Middle frontal gyrus (tissue), 1 donor: ENCODE results near the gene KCNMA1.

Experiments used
- DNase-seq: peaks from one replicate; pipeline ENCODE4 v3.0.0-alpha.2; 2015; ENCODE audit warnings: low spot score; ENCODE audit errors: extremely low spot score

KCNMA1 gene

DNA sequence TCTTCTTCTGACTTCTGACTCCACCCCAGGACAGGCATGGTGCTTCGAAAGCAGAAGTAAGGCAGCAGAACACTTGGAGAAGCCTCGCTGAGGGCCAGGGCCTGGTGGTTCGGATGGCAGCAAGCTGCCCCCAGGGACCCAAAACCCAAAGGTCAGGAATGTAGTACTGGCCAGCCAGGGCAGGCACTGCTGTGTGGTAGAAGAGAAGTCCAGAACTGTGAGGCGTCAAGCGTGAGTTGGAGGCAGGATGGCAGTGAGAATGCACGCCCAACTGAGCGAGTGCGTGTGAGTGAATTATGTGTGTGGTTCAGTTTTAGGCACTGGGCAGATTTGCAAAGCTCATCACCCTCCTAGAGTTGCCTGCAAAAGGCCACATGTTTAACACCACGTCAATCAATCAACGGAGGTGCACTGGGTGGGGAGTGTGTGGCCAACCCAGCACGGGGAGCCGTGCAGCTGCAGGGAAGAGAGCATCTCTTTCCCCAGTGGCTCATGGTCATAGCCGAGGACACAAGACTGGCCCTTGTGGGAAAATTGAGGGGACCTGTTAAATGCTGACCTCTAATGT is 144.3 kb downstream of the KCNMA1 start:
- no peak for DNase-seq

- no peak for DNase-seq
Observed at GRCh38 chr10:77492368-77492994, 145.1 kb downstream of the KCNMA1 start.

DNA sequence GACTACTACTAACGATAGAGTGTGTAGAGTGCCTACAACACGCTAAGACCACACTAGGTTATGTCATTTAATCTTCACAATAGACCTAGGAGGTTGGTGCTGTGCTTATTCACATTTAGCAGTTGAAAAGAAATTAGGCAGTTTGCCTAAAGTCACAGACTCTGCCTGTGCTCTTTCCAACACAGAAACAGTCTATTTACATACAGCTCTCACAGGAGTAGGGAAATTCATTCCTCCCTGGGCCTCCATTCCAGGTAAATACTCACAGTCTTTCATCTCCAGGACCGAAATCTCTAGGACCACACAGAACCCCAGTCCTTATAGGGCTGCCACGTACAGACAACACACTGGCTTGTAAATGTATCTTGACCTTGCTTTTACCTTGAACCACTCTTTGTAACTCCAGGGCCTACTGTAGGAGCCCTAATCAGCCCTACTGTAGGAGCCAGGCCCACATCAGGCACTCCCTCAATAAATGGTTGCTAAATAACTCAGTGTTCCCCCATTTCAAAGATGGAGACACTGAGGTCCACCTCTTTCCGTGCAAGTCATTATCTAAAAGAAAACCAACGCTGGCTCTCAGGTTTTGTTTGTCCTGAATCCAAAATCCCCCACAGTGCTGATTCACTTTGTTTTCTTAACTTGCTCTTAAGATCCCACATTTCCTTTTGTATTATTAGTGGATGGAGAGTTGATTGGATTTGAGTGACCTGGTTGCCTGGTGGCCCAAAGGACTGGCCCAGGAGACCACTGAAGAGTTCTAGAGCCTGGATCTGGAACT is 146.9 kb downstream of the KCNMA1 start:
- no peak for DNase-seq

DNA sequence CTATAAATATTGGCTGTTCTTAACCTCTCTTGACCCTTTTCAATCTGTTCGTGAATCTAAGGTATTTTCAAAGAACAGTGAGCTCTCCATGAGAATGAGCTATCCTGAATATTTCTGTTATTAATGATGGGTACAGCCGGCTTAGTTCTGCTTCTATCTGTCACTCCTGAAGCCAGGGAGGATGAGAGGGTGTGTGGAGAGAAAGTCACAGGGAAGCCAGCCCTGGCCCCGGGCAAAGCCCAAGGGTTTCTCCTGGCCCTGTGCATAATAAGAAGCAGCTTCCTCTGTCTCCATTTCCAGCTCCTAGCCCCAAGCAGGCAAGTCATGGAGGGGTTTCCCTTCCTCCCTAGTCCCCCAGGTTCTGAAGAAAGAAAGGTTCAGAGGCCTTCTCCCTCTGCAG is 151.1 kb downstream of the KCNMA1 start:
- DNase-seq = no peak

DNA sequence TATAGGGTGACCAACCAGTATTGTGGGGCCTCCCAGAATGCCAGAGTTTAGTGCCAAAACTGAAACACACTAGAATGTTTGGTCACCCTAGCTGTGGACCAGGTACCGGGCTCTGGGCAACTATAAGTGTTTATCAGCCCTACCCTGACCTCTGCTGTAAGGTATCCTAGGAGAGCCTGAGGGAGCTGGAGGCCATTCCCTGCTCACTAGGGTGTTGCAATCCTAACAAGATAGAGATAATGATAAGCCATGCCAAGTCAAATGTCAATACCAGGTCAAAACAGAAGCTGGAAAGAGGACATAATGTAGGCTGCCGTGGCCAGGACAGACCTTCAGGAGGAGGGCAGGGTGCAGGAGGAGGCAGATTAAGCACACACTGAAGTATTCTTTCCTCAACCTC is 151.8 kb downstream of the KCNMA1 start:
- DNase-seq = no peak

GRCh38 chr10:77482072-77482471 is 155.5 kb downstream of the KCNMA1 start:
- no peak for DNase-seq

- DNase-seq = no peak
Observed at GRCh38 chr10:77479586-77479985, 158.0 kb downstream of the KCNMA1 start.

- DNase-seq = no peak
Observed at GRCh38 chr10:77478962-77479359, 158.6 kb downstream of the KCNMA1 start.

DNA sequence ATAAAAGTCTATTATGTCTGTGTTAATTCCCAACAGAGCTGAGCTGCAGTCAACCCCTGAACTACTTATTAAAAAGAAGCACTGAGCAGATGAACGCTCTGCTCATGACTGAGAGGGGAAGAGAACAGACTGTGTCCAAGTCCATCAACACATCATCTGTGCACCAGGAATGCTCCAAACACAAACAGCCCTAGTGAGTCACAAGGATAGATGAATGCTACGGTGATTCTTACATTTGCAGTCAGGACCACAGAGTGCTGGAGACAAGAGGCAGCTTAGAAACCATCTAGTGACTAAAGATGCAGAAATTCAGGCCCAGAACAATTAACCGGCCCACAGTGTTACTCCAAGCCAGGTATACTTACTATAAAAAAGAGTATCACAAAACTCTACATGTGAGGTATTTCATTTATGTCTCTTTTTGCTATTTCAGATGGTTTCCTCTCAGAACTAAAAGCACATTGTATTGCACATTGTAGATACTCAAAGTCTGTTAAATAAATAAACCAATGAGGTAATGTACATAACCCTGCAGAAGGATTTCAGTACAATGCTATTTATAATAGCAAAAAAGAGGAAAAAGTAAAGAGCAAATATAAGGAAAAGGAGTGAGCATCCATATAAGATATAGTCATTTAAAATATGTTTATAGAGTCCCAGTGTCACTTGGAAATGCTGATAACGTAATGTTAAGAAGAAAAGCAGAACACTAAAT is 159.2 kb downstream of the KCNMA1 start:
- no peak for DNase-seq

DNA sequence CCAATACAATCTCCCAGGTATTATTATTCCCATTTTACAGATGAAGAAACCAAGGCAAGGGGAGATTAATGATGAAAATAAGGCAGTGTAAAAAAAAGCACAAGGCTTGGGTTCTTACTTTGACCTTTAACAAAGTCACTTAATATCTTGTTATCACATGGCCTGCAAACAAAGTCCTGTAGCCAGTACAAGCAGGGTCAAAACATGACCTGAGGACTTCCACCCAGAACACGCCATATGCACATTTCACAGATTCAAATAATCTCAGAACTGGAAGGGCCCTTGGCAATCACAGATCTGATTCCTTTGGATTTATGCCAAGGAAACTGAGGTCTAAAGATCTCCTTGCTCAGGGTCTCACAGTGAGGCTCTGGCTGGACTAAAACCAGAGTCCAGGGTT is 162.1 kb downstream of the KCNMA1 start:
- no peak for DNase-seq

DNA sequence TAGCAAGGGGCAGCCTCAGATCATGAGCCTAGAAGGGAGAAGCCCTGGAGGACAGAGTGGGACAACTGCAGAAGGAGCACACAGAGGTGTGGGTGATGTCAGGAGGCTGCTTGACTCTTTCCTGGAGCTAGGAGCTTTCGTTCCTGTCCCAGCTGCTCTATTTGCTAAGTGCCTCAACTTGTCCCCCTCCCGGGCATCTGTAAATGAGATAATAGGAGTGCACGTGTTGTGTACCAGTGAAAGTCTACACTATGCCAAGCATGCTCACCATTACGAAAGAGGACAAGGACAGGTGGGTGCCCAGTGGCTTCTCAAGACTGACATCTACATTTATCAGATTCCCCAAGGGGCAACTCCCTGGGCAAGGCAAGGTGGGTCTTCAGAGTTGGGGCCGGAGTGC is 162.7 kb downstream of the KCNMA1 start:
- no peak for DNase-seq

DNA sequence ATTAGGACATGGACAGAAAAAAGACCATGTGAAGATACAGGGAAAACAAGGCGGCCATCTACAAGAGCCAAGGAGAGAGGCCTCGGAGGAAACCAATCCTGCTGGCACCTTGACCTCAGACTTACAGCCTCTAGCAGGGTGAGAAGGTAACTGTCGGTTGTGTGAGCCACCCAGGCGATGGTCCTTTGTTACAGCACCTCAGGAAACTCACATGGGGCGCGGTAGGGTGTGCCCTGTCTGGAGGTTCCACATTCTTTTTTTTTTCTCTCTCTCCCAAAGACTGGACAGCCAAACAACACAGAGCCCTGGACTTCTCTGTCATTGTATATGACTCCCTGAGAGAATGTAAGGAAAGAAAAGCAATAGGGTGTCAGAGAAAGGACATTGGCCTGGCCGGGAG is 163.2 kb downstream of the KCNMA1 start:
- DNase-seq = no peak

GRCh38 chr10:77472146-77472545 is 165.5 kb downstream of the KCNMA1 start:
- DNase-seq = no peak

DNA sequence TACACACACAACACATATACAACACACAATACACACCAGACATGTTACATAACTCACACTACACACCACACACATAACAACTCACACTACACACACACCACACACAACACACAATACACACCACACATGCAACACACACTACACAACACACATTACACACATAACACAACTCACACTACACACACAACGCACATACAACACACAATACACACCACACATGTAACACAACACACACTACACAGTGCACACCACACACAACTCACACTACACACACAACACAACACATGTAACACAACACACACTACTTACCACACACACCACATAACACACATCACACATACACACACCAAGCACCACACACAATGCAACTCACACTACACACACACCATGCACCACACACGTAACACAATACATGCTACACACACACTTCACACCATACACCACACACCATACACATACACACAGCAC is 166.5 kb downstream of the KCNMA1 start:
- DNase-seq = no peak

- no peak for DNase-seq
Observed at GRCh38 chr10:77467422-77467963, 170.1 kb downstream of the KCNMA1 start.

- no peak for DNase-seq
Observed at GRCh38 chr10:77463967-77464745, 173.5 kb downstream of the KCNMA1 start.

DNA sequence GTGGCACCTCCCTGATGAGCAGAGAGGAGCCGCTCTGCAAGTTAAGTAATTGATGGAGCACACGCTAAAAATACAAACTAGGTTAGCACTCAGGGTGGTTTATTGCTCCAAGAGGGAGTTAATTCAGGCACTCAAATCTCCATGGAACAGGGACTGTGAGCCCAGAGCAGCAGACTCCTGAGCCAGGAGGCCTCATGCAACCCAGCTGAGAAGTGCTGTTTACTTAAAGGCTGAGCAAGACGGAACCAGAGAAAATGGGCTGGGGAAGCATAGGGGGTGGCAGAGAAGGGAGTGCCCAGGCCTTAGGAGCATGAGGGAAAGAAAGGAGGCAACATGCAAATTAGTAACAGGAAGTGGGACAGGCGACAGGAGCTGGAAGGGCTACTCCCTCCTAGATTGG is 174.1 kb downstream of the KCNMA1 start:
- peak; percentile 59 for DNase-seq

DNA sequence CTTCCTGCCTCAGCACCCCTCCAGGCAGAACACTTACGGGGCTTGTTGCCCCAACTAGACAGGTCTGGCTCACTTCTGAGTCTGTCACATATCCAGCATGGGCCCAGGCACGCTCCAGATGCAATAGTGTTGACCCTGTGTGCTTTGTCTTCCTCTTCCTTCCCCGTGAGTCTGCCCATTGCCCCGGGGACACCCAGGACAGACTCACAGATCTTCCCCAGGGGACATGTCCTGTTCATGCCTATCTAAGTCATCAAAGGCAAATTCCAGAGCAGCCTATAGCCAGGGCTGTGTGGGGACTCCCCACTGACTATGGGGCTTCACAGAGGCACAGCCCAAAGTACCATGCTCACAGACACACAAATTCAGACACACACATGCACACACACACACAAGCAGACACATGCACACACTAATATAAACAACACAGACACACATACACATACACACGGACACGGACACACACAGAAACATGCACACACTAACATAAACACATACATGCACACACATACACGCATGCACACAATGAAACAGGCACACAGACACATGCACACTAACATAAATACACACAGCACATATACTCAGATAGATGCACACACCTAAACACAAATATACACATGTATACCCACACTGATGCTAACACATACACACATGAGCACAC is 175.8 kb downstream of the KCNMA1 start:
- no peak for DNase-seq

DNA sequence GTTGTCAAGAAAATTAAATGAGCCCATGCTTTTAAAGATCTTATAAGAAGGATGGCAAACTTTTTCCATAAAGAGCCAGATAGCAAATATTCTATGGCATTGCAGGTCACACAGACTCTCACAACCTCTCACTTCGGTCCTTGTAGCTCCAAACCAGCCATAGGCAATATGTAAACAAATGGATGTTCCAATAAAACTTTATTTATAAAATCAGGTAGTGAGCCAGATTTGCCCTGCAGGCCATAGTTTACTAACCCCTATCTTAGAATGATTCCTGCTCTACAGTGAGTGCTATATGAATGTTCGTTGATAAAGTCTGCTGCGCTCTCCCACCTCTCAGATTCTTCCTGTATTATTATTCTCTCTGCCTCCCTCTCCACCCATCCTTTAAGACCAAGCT is 177.7 kb downstream of the KCNMA1 start:
- no peak for DNase-seq

DNA sequence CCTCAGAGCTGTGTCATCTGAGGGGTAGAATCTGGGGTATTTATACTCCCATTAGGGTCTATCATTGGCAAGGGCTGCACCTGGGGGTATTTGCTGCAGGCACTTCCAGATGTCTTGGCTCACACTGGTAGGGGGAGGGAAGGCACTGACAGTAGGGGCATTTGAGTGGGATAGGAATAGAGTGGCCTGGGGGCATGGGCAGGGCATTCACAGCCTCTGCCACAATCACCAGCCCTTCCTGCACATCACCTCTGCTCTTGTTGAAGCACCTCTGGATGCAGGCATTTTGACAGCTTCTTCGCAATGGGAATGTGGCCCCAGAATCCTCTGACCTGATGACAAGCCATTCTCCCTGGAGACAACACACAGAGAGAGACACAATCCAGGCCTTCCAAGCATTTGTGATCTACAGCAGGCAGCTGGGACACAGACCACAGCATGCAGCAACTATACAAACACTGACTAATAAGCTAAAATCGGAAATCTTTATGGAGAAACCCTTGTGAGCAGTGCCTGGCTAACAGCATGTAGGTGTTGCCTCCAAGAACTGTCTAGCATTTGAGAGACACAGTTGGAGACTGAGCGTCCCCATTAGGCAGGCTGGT is 178.5 kb downstream of the KCNMA1 start:
- DNase-seq = no peak
